ENCODE data around the gene G3BP1. TPM values are rescaled to one million over a fixed set of nuclear protein-coding genes. Genes with fewer than 3 reads are reported as not detected.

Gene G3BP1
- total and polyA plus RNA-seq, 2 of the 13 experiments (the other 11 are each of a cell fraction or from before 2014, with no cell fraction given), result 36.7 to 320 TPM

DNA sequence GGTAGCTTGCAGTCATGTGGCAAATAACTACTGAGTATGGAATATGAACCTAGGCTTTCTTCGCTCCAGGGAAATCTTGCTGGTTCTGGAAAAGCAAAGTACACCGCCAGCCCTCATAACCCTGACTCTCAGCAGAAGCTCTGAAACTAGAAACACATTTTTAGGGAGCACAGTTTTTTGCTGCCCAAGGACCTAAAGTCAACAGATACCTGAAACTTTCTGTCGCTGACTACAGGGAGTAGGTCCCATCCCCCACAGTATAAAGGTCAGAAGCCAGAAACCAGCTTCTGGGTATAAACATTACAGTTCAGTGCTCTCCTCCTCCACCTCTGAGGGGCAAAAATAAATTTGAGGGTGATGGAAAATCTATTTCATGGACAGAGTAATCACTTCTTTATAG is 16.4 kb upstream of the G3BP1 start (continued):
- TF ChIP-seq HOMEZ (CRISPR knock-in tag; IDR thresholded peaks at IDR 0.05; ENCODE audit: low read depth) (0 out of 2 replicates have a peak, but pooled peaks have one; percentile 39), YEATS2 (CRISPR knock-in tag; IDR thresholded peaks at IDR 0.05; ENCODE audit: borderline replicate concordance) (no peak), SUZ12 (IDR thresholded peaks at IDR 0.05; ENCODE audit: low read depth, low read length) (no peak), FOXC1 (CRISPR knock-in tag; IDR thresholded peaks at IDR 0.05; ENCODE audit: borderline replicate concordance) (no peak), FOXP1 (IDR thresholded peaks at IDR 0.05) (no peak), FOXP1 (CRISPR knock-in tag; IDR thresholded peaks at IDR 0.05) (no peak; the same call in 1 of the 2 replicates), ZNF354B (CRISPR knock-in tag; IDR thresholded peaks at IDR 0.05) (no peak), PRPF4 (IDR thresholded peaks at IDR 0.05; ENCODE audit: low read depth, low read length, poor library complexity, severe bottlenecking) (no peak), PCBP2 (optimal IDR thresholded peaks at IDR 0.05; ENCODE audit: low read depth, low read length, poor library complexity, severe bottlenecking) (no peak), ZSCAN9 (CRISPR knock-in tag; IDR thresholded peaks at IDR 0.05; ENCODE audit: borderline replicate concordance) (no peak), ZNF569 (CRISPR knock-in tag; IDR thresholded peaks at IDR 0.05; ENCODE audit: borderline replicate concordance) (no peak), FOXJ3 (CRISPR knock-in tag; IDR thresholded peaks at IDR 0.05; ENCODE audit: borderline replicate concordance) (peak; percentile 21; the same call in 1 of the 2 replicates), FOXO1 (CRISPR knock-in tag; IDR thresholded peaks at IDR 0.05) (peak; percentile 74), NR2F2 (IDR thresholded peaks at IDR 0.05; ENCODE audit: borderline replicate concordance, low read depth) (0 out of 2 replicates have a peak, but pooled peaks have one; percentile 50), POLR2AphosphoS5 (IDR thresholded peaks at IDR 0.05; ENCODE audit: low read depth, low read length) (no peak), MAFF (IDR thresholded peaks at IDR 0.05; ENCODE audit: low read depth, low read length) (no peak), GATAD1 (CRISPR knock-in tag; IDR thresholded peaks at IDR 0.05) (no peak)
- TF ChIP-seq, protein P1, sequence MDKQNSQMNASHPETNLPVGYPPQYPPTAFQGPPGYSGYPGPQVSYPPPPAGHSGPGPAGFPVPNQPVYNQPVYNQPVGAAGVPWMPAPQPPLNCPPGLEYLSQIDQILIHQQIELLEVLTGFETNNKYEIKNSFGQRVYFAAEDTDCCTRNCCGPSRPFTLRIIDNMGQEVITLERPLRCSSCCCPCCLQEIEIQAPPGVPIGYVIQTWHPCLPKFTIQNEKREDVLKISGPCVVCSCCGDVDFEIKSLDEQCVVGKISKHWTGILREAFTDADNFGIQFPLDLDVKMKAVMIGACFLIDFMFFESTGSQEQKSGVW (CRISPR knock-in tag; IDR thresholded peaks at IDR 0.05; ENCODE audit: borderline replicate concordance), result no peak
- TF ChIP-seq, protein P2, sequence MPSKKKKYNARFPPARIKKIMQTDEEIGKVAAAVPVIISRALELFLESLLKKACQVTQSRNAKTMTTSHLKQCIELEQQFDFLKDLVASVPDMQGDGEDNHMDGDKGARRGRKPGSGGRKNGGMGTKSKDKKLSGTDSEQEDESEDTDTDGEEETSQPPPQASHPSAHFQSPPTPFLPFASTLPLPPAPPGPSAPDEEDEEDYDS (CRISPR knock-in tag; IDR thresholded peaks at IDR 0.05), result peak; percentile 53
- TF ChIP-seq, protein P3, sequence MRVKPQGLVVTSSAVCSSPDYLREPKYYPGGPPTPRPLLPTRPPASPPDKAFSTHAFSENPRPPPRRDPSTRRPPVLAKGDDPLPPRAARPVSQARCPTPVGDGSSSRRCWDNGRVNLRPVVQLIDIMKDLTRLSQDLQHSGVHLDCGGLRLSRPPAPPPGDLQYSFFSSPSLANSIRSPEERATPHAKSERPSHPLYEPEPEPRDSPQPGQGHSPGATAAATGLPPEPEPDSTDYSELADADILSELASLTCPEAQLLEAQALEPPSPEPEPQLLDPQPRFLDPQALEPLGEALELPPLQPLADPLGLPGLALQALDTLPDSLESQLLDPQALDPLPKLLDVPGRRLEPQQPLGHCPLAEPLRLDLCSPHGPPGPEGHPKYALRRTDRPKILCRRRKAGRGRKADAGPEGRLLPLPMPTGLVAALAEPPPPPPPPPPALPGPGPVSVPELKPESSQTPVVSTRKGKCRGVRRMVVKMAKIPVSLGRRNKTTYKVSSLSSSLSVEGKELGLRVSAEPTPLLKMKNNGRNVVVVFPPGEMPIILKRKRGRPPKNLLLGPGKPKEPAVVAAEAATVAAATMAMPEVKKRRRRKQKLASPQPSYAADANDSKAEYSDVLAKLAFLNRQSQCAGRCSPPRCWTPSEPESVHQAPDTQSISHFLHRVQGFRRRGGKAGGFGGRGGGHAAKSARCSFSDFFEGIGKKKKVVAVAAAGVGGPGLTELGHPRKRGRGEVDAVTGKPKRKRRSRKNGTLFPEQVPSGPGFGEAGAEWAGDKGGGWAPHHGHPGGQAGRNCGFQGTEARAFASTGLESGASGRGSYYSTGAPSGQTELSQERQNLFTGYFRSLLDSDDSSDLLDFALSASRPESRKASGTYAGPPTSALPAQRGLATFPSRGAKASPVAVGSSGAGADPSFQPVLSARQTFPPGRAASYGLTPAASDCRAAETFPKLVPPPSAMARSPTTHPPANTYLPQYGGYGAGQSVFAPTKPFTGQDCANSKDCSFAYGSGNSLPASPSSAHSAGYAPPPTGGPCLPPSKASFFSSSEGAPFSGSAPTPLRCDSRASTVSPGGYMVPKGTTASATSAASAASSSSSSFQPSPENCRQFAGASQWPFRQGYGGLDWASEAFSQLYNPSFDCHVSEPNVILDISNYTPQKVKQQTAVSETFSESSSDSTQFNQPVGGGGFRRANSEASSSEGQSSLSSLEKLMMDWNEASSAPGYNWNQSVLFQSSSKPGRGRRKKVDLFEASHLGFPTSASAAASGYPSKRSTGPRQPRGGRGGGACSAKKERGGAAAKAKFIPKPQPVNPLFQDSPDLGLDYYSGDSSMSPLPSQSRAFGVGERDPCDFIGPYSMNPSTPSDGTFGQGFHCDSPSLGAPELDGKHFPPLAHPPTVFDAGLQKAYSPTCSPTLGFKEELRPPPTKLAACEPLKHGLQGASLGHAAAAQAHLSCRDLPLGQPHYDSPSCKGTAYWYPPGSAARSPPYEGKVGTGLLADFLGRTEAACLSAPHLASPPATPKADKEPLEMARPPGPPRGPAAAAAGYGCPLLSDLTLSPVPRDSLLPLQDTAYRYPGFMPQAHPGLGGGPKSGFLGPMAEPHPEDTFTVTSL (CRISPR knock-in tag; IDR thresholded peaks at IDR 0.05; ENCODE audit: borderline replicate concordance), result peak; percentile 42; the same call in 1 of the 2 replicates
- TF ChIP-seq, protein P4, sequence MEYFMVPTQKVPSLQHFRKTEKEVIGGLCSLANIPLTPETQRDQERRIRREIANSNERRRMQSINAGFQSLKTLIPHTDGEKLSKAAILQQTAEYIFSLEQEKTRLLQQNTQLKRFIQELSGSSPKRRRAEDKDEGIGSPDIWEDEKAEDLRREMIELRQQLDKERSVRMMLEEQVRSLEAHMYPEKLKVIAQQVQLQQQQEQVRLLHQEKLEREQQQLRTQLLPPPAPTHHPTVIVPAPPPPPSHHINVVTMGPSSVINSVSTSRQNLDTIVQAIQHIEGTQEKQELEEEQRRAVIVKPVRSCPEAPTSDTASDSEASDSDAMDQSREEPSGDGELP (IDR thresholded peaks at IDR 0.05; ENCODE audit: borderline replicate concordance, low read depth), result 0 out of 2 replicates have a peak, but pooled peaks have one; percentile 25

Measured in HepG2 (cell line).